Prostate gland (tissue), 2 donors: ENCODE results near the gene TREM2. TPM values are rescaled to one million over a fixed set of nuclear protein-coding genes. Genes with fewer than 3 reads are reported as not detected.

Experiments used
- DNase-seq: peaks from one replicate; pipeline ENCODE4 v3.0.0-alpha.2; 2019; ENCODE audit warnings: low spot score
- H3K27ac ChIP-seq, 2 donors: fragments of 200-600 bp; sonication (generic); 2 replicates each; pipeline ENCODE4 v1.5.1; 2017 to 2019
- H3K27me3 ChIP-seq: fragments of 200-600 bp; sonication (generic); replicated peaks from 2 replicates; pipeline ENCODE4 v1.5.1; 2019; ENCODE audit not compliant: insufficient read depth
- H3K36me3 ChIP-seq, 2 donors: fragments of 200-600 bp; sonication (generic); 1 replicate in 1 of 2; 2 replicates in 1 of 2; pipeline versions ENCODE4 v1.5.1 to v1.8.1; 2017 to 2019
- H3K4me1 ChIP-seq: fragments of 200-600 bp; sonication (generic); replicated peaks from 2 replicates; pipeline ENCODE4 v1.5.1; 2019
- H3K4me3 ChIP-seq, 2 donors: fragments of 200-600 bp; sonication (generic); 2 replicates each; pipeline ENCODE4 v1.5.1; 2017 to 2019
- H3K9me3 ChIP-seq: fragments of 200-600 bp; sonication (generic); 2 replicates; pipeline ENCODE4 v1.5.1; 2017
- POLR2A ChIP-seq: fragments of 450-650 bp; IDR thresholded peaks from one replicate; pipeline ENCODE4 v1.6.1; 2016; ENCODE audit warnings: antibody characterized with exemption, mild to moderate bottlenecking
- POLR2AphosphoS5 ChIP-seq: sonication (generic); formaldehyde crosslinking; IDR thresholded peaks from one replicate; pipeline ENCODE4 v1.6.1; 2017; ENCODE audit warnings: antibody characterized with exemption
- WGBS: methylation state at CpG from one replicate; pipeline ENCODE4 v1.1.5; 2018; 5-methylcytosine and 5-hydroxymethylcytosine counted together
- intact Hi-C: fragments of 100-400 bp; cut with DNase I; formaldehyde crosslinking; loops from one replicate; pipeline ENCODE4 v1.14.2; 2022
- total RNA-seq, 2 donors: library from RNA; depleted of rRNA; stranded (reverse); fragments of >200 nt; gene quantifications; one replicate each; pipeline ENCODE4 v1.1.0, GENCODE V29; 2016
- TF ChIP-seq, protein P1 (sequence below), 4 experiments: fragments of 200-600 bp in 2 of 4; fragments of 450-650 bp in 2 of 4; sonication (generic) in 2 of 4; IDR thresholded peaks; 1 replicate in 3 of 4; 2 replicates in 1 of 4; pipeline ENCODE4 v1.5.1; 2016 to 2019; ENCODE audit warnings: antibody characterized with exemption in 4 of 4, mild to moderate bottlenecking in 2 of 4, moderate library complexity in 2 of 4

The TREM2 gene
- total RNA-seq, 2 donors from 2014 or later: 6.8 to 8.1 TPM

DNA sequence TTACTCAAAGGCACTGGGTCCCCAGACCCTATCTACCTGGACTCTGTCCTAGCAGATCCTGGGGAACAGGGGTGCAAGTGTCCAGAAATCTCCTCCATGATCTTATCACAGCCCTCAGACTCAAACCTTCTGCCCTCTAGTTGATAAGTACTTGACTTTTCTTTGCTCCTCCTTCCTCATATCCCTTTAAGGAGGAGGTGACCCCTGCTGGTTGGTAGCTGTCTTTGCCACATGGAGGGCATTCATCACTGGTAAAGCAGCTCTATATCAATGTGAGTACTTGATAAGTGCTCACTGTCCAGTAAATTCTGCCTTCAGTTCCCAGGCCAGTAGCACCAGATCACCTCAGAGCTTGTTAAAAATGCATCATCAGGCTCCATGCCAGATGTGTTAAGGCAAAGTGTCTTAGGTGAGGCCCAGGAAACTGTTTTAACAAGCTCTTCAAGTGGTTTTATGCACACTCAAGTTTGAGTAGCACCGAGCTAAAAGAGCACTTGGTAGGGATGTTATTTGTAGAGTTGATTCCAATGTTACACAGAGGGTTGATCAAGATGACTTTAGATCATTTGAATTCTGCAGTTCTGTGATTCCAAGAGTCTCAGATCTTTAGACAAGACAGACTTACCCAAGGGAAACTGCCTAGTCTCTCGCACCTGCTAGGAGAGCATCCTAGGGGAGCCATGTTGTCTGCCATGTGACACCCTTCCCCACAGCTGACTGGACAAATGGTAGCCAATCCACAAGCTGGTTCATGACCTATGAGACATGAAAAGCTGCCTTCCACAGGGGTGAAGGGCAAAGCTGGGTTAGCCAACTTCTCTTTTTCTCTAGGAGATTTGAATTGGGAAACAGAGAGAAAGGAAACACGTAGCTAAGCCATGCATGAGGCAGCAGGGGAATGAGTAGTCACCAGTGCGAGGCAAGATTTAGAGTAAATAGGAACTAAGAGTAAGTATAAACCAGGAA is 19.4 kb upstream of the TREM2 start:
- TF ChIP-seq POLR2AphosphoS5: peak; percentile 19
- TF ChIP-seq, protein P1, sequence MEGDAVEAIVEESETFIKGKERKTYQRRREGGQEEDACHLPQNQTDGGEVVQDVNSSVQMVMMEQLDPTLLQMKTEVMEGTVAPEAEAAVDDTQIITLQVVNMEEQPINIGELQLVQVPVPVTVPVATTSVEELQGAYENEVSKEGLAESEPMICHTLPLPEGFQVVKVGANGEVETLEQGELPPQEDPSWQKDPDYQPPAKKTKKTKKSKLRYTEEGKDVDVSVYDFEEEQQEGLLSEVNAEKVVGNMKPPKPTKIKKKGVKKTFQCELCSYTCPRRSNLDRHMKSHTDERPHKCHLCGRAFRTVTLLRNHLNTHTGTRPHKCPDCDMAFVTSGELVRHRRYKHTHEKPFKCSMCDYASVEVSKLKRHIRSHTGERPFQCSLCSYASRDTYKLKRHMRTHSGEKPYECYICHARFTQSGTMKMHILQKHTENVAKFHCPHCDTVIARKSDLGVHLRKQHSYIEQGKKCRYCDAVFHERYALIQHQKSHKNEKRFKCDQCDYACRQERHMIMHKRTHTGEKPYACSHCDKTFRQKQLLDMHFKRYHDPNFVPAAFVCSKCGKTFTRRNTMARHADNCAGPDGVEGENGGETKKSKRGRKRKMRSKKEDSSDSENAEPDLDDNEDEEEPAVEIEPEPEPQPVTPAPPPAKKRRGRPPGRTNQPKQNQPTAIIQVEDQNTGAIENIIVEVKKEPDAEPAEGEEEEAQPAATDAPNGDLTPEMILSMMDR (IDR thresholded peaks at IDR 0.05): peak in 3 of 4 experiments; percentile 37 to 67 (median 55)
- no peak for TF ChIP-seq POLR2A
- Histone ChIP-seq H3K36me3 (no peaks in the 10 kb centered on the region), H3K4me3 (no peak overlapping the region), H3K4me1 (no peaks in the 10 kb centered on the region), H3K9me3 (no peaks in the 10 kb centered on the region), H3K27ac (no peak overlapping the region), H3K27me3 (no peaks in the 10 kb centered on the region)
- WGBS: 71% methylated on average over 4 of the region's 4 CpGs
- intact Hi-C loops: no loop called here
- DNase-seq: peak; percentile 39

DNA sequence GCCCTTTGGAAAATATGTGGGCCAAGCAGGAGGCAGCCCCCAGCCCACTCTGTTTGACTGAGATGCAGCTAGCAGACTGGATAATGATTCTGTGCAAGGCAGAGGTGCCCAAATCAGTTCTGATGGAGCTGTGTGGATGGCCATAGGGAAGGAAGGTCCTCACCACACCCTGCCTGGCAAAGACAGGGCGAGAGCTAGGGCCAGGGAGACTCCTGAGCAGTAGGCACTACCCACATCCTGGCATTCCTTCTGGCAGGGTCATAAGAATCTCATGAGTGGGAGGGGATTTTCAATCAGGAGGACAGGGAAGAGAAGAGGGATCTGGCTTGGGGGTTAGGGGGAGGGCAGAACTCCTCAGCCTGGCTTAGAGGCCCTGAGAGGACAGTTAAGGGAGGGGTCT is 18.6 kb upstream of the TREM2 start:
- intact Hi-C loops: no loop called here
- WGBS: 82% methylated on average over 1 of the region's 1 CpG
- TF ChIP-seq, protein P1 (IDR thresholded peaks at IDR 0.05): no peak
- TF ChIP-seq POLR2A (no peak), POLR2AphosphoS5 (no peak)
- Histone ChIP-seq H3K27me3 (no peaks in the 10 kb centered on the region), H3K4me3 (no peak overlapping the region), H3K4me1 (no peaks in the 10 kb centered on the region), H3K9me3 (no peaks in the 10 kb centered on the region), H3K27ac (no peak overlapping the region), H3K36me3 (no peaks in the 10 kb centered on the region)
- no peak for DNase-seq

- H3K27ac ChIP-seq: no peak overlapping the region
- no peaks in the 10 kb centered on the region for H3K27me3 ChIP-seq
- no peak for TF ChIP-seq POLR2A
- no peak for TF ChIP-seq POLR2AphosphoS5
- TF ChIP-seq, protein P1 (IDR thresholded peaks at IDR 0.05): no peak
- H3K36me3 ChIP-seq: no peaks in the 10 kb centered on the region
- 75% methylated on average over 4 of the region's 4 CpGs for WGBS
- no peak overlapping the region for H3K4me3 ChIP-seq
- intact Hi-C loops: no loop called here
- H3K4me1 ChIP-seq: no peaks in the 10 kb centered on the region
- DNase-seq: no peak
- H3K9me3 ChIP-seq: no peaks in the 10 kb centered on the region
Observed at GRCh38 chr6:41179163-41179562, 16.2 kb upstream of the TREM2 start.

DNA sequence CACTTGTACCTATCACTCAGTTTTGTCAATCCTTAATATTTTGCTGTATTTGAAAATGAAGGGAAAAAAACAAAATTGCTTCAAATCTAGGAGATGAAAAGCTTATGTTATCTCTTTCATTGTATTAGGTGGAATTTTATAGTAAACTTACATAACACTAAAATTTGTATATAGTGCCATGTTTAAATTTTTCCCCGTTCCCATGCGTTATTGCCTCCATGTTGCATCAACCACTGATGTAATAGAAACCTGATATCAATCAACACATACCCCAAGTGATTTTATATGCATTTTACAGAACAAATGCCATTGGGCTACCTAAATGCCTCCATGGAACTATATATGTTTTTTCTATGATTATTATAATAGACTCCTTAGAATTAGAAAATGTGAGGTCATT is 14.8 kb upstream of the TREM2 start:
- intact Hi-C loops: no loop called here
- 80% methylated on average over 2 of the region's 2 CpGs for WGBS

More for the DNA sequence above, 14.8 kb upstream of the TREM2 start:
- no peaks in the 10 kb centered on the region for H3K4me1 ChIP-seq
- no peak overlapping the region for H3K4me3 ChIP-seq
- no peak overlapping the region for H3K27ac ChIP-seq
- no peaks in the 10 kb centered on the region for H3K27me3 ChIP-seq
- TF ChIP-seq, protein P1 (IDR thresholded peaks at IDR 0.05): no peak
- TF ChIP-seq POLR2A: no peak
- no peak for TF ChIP-seq POLR2AphosphoS5
- no peak for DNase-seq
- H3K9me3 ChIP-seq: no peaks in the 10 kb centered on the region
- H3K36me3 ChIP-seq: no peaks in the 10 kb centered on the region
